Cardiac septum (tissue), 1 donor: ENCODE results near the gene NEUROD2. TPM values are rescaled to one million over a fixed set of nuclear protein-coding genes. Genes with fewer than 3 reads are reported as not detected.

Experiments used
- DNase-seq: peaks from one replicate; pipeline ENCODE4 v3.0.0-alpha.2; 2020; ENCODE audit warnings: low spot score
- intact Hi-C: fragments of 100-400 bp; cut with DNase I; formaldehyde crosslinking; loops from one replicate; pipeline ENCODE4 v1.14.0; 2022
- long read RNA-seq: library from polyadenylated mRNA; unstranded; transcript quantifications from one replicate; pipeline ENCODE4 v2.0.0, GENCODE V29; 2021
- total RNA-seq: library from RNA; stranded (reverse); fragmentation: NEBNext Ultra II Directional; extraction: Animal tissue kit (Norgen Biotek cat#: 25700); gene quantifications from one replicate; pipeline ENCODE4 v1.2.1, GENCODE V29; 2021
- donor health status: DM: no; HTN: no; CAD: no.

NEUROD2 gene
- total RNA-seq: 0.08 TPM
- long read RNA-seq: 0 reads

- intact Hi-C loops: no loop called here
Observed at GRCh38 chr17:39607851-39608130, at the start of gene NEUROD2. Gene NEUROD2 (minus strand): TSS chr17:39607920. CDS start chr17:39606599, 1,321 bp downstream.

GRCh38 chr17:39655105-39655504, 47.4 kb upstream of the NEUROD2 start:
- no peak for DNase-seq
- intact Hi-C loops: no loop called here

More at GRCh38 chr17:39607851-39608130, at the start of gene NEUROD2:
- no peak for DNase-seq

- no peak for DNase-seq
- intact Hi-C loops: no loop called here
Observed at GRCh38 chr17:39653662-39654331, 46.1 kb upstream of the NEUROD2 start.

- no peak for DNase-seq
- intact Hi-C loops: no loop called here
Observed at GRCh38 chr17:39653316-39653661, 45.6 kb upstream of the NEUROD2 start.

GRCh38 chr17:39652587-39653315, 45.0 kb upstream of the NEUROD2 start:
- intact Hi-C loops: no loop called here
- DNase-seq: no peak

GRCh38 chr17:39651923-39652586, 44.3 kb upstream of the NEUROD2 start:
- DNase-seq: no peak
- intact Hi-C loops: no loop called here

GRCh38 chr17:39650121-39650579, 42.4 kb upstream of the NEUROD2 start:
- no peak for DNase-seq
- intact Hi-C loops: no loop called here

- DNase-seq: no peak
- intact Hi-C loops: no loop called here
Observed at GRCh38 chr17:39648616-39649366, 41.1 kb upstream of the NEUROD2 start.

GRCh38 chr17:39647256-39647655, 39.5 kb upstream of the NEUROD2 start:
- intact Hi-C loops: no loop called here
- no peak for DNase-seq

- no peak for DNase-seq
- intact Hi-C loops: loop anchor here (5.0 kb wide), 1 partner anchor 279 kb away; no protein-coding TSS in a partner anchor
Observed at GRCh38 chr17:39643271-39643670, 35.6 kb upstream of the NEUROD2 start.

- no peak for DNase-seq
- intact Hi-C loops: loop anchor here (5.0 kb wide), 1 partner anchor 280 kb away; no protein-coding TSS in a partner anchor
Observed at GRCh38 chr17:39642291-39643074, 34.8 kb upstream of the NEUROD2 start.

- intact Hi-C loops: loop anchor here (5.0 kb wide), 1 partner anchor 280 kb away; no protein-coding TSS in a partner anchor
Observed at GRCh38 chr17:39641883-39642282, 34.2 kb upstream of the NEUROD2 start.

GRCh38 chr17:39641097-39641496, 33.4 kb upstream of the NEUROD2 start:
- intact Hi-C loops: loop anchor here (5.0 kb wide), 1 partner anchor 281 kb away; no protein-coding TSS in a partner anchor
- no peak for DNase-seq

More at GRCh38 chr17:39641883-39642282, 34.2 kb upstream of the NEUROD2 start:
- no peak for DNase-seq

- no peak for DNase-seq
- intact Hi-C loops: loop anchor here (5.0 kb wide), 1 partner anchor 282 kb away; no protein-coding TSS in a partner anchor
Observed at GRCh38 chr17:39640591-39641031, 32.9 kb upstream of the NEUROD2 start.

GRCh38 chr17:39639566-39640458, 32.1 kb upstream of the NEUROD2 start:
- DNase-seq: no peak
- intact Hi-C loops: loop anchor here (5.0 kb wide), 3 partner anchors 87 to 282 kb away; no protein-coding TSS in a partner anchor

- intact Hi-C loops: loop anchor here (5.0 kb wide), 2 partner anchors 88 to 113 kb away; no protein-coding TSS in a partner anchor
Observed at GRCh38 chr17:39639043-39639442, 31.3 kb upstream of the NEUROD2 start.

GRCh38 chr17:39638317-39638716, 30.6 kb upstream of the NEUROD2 start:
- DNase-seq: no peak
- intact Hi-C loops: loop anchor here (5.0 kb wide), 2 partner anchors 89 to 114 kb away; no protein-coding TSS in a partner anchor

More at GRCh38 chr17:39639043-39639442, 31.3 kb upstream of the NEUROD2 start:
- DNase-seq: no peak
